ENCODE results near the gene FRMPD4.

The FRMPD4 gene

DNA sequence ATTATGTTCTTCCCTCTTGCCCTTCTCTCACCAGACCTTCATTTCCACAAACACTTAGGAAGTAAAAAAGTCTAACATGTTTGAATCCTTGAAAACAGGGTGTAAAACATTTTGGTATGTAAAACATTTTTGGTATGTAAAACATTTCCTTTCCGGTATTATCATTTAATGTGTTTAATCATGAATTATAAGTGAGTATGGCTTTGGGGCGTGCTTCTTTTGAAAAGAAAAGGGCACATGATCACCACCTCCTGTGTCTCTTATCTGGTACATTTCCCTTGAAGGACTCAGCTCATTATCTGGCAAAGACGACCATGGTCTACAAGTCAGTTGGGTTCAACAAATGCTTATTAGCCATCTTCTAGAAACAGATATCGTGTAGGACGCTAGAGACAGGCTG lies 283.6 kb downstream of the FRMPD4 start:
- Histone ChIP-seq H3K4me2 (ENCODE audit: low read depth, low read length, poor library complexity, severe bottlenecking) (no peak overlapping the region), H3K9ac (ENCODE audit: low read depth, low read length, poor library complexity, severe bottlenecking) (no peak overlapping the region), H4K20me1 (ENCODE audit: insufficient read depth, low read length, poor library complexity, severe bottlenecking) (no peaks in the 10 kb centered on the region), H3K9me2 (replicated peaks; ENCODE audit: low read depth, low read length) (no peaks in the 10 kb centered on the region), H3K36me3 (ENCODE audit: insufficient read depth, low read length) (no peaks in the 10 kb centered on the region), H3K4me3 (ENCODE audit: low read length, poor library complexity, severe bottlenecking) (no peak overlapping the region), H3K27me3 (ENCODE audit: insufficient read depth, low read length, poor library complexity, severe bottlenecking) (no peaks in the 10 kb centered on the region), H3K4me1 (ENCODE audit: insufficient read depth, low read length, poor library complexity, severe bottlenecking) (no peaks in the 10 kb centered on the region), H3F3A (ENCODE audit: low read depth) (no peaks in the 10 kb centered on the region), H3K9me3 (ENCODE audit: insufficient read depth, low read depth, low read length) (no peaks in the 10 kb centered on the region), H2AFZ (ENCODE audit: low read length) (no peak overlapping the region), H3K79me2 (ENCODE audit: insufficient read depth, low read length) (no peaks in the 10 kb centered on the region)
- TF ChIP-seq, protein P1, sequence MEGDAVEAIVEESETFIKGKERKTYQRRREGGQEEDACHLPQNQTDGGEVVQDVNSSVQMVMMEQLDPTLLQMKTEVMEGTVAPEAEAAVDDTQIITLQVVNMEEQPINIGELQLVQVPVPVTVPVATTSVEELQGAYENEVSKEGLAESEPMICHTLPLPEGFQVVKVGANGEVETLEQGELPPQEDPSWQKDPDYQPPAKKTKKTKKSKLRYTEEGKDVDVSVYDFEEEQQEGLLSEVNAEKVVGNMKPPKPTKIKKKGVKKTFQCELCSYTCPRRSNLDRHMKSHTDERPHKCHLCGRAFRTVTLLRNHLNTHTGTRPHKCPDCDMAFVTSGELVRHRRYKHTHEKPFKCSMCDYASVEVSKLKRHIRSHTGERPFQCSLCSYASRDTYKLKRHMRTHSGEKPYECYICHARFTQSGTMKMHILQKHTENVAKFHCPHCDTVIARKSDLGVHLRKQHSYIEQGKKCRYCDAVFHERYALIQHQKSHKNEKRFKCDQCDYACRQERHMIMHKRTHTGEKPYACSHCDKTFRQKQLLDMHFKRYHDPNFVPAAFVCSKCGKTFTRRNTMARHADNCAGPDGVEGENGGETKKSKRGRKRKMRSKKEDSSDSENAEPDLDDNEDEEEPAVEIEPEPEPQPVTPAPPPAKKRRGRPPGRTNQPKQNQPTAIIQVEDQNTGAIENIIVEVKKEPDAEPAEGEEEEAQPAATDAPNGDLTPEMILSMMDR (conservative IDR thresholded peaks at IDR 0.05; ENCODE audit: low read length): no peak
- no peak for TF ChIP-seq EZH2phosphoT487 (IDR thresholded peaks at IDR 0.05; ENCODE audit: borderline replicate concordance)

DNA sequence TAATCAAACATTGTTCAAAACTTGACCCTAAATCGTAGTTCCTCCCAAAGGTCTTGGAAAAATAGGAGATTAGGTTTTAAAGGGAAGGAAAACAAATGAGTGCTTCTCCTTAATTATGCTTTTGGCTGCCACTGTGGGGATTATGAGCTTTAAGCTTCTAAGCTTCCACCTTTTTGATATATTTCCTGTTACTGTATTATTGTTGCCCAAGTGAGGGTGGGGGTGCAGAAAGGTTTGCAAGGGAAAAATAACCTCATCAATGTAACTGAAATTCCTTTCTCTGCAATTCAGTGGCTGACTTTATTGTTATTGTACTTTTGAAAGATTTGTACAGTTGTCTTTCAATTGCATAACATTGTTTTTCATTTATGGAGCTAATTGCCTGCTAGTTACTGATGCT lies 285.1 kb downstream of the FRMPD4 start:
- H3K79me2 ChIP-seq (ENCODE audit: insufficient read depth, low read length): no peaks in the 10 kb centered on the region
- H2AFZ ChIP-seq (ENCODE audit: low read length): no peak overlapping the region
- H3K4me3 ChIP-seq (ENCODE audit: low read length, poor library complexity, severe bottlenecking): no peak overlapping the region
- H3K4me1 ChIP-seq (ENCODE audit: insufficient read depth, low read length, poor library complexity, severe bottlenecking): no peaks in the 10 kb centered on the region
- H3K9ac ChIP-seq (ENCODE audit: low read depth, low read length, poor library complexity, severe bottlenecking): no peak overlapping the region
- H3F3A ChIP-seq (ENCODE audit: low read depth): no peaks in the 10 kb centered on the region
- no peak for TF ChIP-seq EZH2phosphoT487 (IDR thresholded peaks at IDR 0.05; ENCODE audit: borderline replicate concordance)
- TF ChIP-seq, protein P1 (conservative IDR thresholded peaks at IDR 0.05; ENCODE audit: low read length): no peak
- H3K4me2 ChIP-seq (ENCODE audit: low read depth, low read length, poor library complexity, severe bottlenecking): no peak overlapping the region
- H3K9me2 ChIP-seq (replicated peaks; ENCODE audit: low read depth, low read length): no peaks in the 10 kb centered on the region
- H3K36me3 ChIP-seq (ENCODE audit: insufficient read depth, low read length): no peaks in the 10 kb centered on the region
- no peaks in the 10 kb centered on the region for H3K27me3 ChIP-seq (ENCODE audit: insufficient read depth, low read length, poor library complexity, severe bottlenecking)
- no peaks in the 10 kb centered on the region for H4K20me1 ChIP-seq (ENCODE audit: insufficient read depth, low read length, poor library complexity, severe bottlenecking)
- H3K9me3 ChIP-seq (ENCODE audit: insufficient read depth, low read depth, low read length): no peaks in the 10 kb centered on the region

DNA sequence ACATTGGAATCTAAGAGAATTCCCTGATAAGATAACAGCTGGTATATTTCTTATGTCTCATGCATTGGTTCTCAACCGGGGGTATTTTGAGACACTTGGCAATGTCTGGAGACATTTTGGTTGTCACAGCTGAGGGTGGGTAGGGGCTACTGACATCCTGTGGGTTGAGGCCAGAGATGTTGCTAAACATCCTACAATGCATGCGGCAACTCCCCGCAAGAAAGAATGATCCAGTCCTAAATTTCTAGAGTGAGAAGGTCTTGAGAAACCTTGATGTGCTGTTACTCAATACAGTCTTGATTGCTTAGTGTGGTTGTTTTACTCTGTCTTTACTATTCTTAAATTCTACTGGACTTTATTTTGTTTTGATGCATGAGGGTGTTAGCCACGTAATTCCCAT lies 287.2 kb downstream of the FRMPD4 start:
- H3K27me3 ChIP-seq (ENCODE audit: insufficient read depth, low read length, poor library complexity, severe bottlenecking): no peaks in the 10 kb centered on the region
- H2AFZ ChIP-seq (ENCODE audit: low read length): no peak overlapping the region
- H3K4me3 ChIP-seq (ENCODE audit: low read length, poor library complexity, severe bottlenecking): no peak overlapping the region
- H3K4me2 ChIP-seq (ENCODE audit: low read depth, low read length, poor library complexity, severe bottlenecking): no peak overlapping the region
- H3K9ac ChIP-seq (ENCODE audit: low read depth, low read length, poor library complexity, severe bottlenecking): no peak overlapping the region
- no peaks in the 10 kb centered on the region for H3F3A ChIP-seq (ENCODE audit: low read depth)
- no peaks in the 10 kb centered on the region for H4K20me1 ChIP-seq (ENCODE audit: insufficient read depth, low read length, poor library complexity, severe bottlenecking)
- no peaks in the 10 kb centered on the region for H3K4me1 ChIP-seq (ENCODE audit: insufficient read depth, low read length, poor library complexity, severe bottlenecking)
- no peaks in the 10 kb centered on the region for H3K79me2 ChIP-seq (ENCODE audit: insufficient read depth, low read length)
- no peaks in the 10 kb centered on the region for H3K9me2 ChIP-seq (replicated peaks; ENCODE audit: low read depth, low read length)
- TF ChIP-seq EZH2phosphoT487 (IDR thresholded peaks at IDR 0.05; ENCODE audit: borderline replicate concordance): no peak
- TF ChIP-seq, protein P1 (conservative IDR thresholded peaks at IDR 0.05; ENCODE audit: low read length): no peak
- no peaks in the 10 kb centered on the region for H3K9me3 ChIP-seq (ENCODE audit: insufficient read depth, low read depth, low read length)
- H3K36me3 ChIP-seq (ENCODE audit: insufficient read depth, low read length): no peaks in the 10 kb centered on the region
